A549 (cell line): ENCODE results near the gene PRX.

Source experiments
- GATA3 ChIP-seq: IDR thresholded peaks from 2 replicates; pipeline ENCODE4 v1.6.1; 2012; ENCODE audit warnings: borderline replicate concordance
- HOXA7 ChIP-seq: fragments of 250-450 bp; sonication (Bioruptor Pico); IDR thresholded peaks from 2 replicates; pipeline ENCODE4 v1.5.0; 2020; ENCODE audit warnings: mild to moderate bottlenecking, moderate library complexity

- TF ChIP-seq GATA3 (no peak), HOXA7 (CRISPR knock-in tag) (no peak)
Measured at GRCh38 chr19:40458597-40458974, 45.4 kb upstream of the PRX start.
